ENCODE results near the gene OR10H1. TPM values are rescaled to one million over a fixed set of nuclear protein-coding genes. Genes with fewer than 3 reads are reported as not detected.
"Not testable (repeated sequence)": the region's sequence is repeated elsewhere in the genome, so short reads cannot be mapped to it uniquely, and the experiment has no call there.

The OR10H1 gene, protein sequence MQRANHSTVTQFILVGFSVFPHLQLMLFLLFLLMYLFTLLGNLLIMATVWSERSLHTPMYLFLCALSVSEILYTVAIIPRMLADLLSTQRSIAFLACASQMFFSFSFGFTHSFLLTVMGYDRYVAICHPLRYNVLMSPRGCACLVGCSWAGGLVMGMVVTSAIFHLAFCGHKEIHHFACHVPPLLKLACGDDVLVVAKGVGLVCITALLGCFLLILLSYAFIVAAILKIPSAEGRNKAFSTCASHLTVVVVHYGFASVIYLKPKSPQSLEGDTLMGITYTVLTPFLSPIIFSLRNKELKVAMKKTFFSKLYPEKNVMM
- total RNA-seq: not detected

DNA sequence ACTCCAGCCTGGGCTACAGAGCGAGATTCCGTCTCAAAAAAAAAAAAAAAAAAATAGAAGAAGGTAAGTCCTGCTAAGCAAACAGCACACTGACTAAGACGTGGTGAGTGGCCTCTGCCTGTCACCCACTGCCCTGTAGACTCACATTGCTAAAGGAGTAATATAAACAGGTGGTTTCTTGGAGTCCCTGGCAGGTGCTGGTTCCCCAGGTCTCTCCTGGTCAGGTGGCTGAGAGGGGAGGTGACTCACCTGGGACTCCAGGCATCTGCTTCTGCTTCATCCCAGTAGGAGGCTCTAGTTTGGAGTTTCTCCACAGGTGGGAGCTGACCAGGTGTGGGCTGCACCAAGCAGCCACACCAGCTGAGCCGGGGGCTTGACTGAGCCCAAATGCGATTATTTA, at the start of gene OR10H1:
TSS of gene OR10H1 (minus strand) at position 359 of the 400 bp plus-strand sequence. CDS start 7,627 bp downstream, outside the sequence.
- H3K9me3 Mint-ChIP-seq: no peaks in the 10 kb centered on the region
- H3K36me3 Mint-ChIP-seq: no peaks in the 10 kb centered on the region
- ATAC-seq (ENCODE audit: low read depth) (no peak), DNase-seq (no peak)
- no peak within 1 kb of the TSS for H3K27ac Mint-ChIP-seq
- peaks cover 1% of the 10 kb centered on the region for H3K4me1 Mint-ChIP-seq
- POLR2A ChIA-PET: no interaction called here
- H3K27me3 Mint-ChIP-seq: peaks cover 15% of the 10 kb centered on the region
- H3K4me3 Mint-ChIP-seq: no peak within 1 kb of the TSS

DNA sequence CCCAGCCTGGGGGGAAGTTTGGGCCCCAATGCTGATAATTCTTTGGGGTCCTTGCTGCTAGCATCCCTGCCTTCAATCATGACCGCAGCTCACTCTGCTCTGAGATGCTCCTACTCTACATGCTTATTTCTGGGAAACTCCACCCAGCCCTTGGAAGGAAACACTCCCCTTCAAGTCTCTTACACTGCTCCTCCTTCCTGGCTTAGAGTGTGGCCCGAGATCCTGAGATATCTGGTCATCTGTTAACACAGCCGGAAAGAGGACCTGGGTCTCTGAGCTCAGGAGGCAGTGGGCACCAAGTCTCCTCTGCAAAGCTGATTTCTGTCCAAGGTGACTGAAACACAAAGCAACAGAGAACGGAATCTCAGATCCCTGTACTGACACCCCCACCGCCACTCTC, 49.4 kb upstream of the OR10H1 start:
- no peak overlapping the region for H3K4me3 Mint-ChIP-seq
- POLR2A ChIA-PET: interaction anchor here (0.9 kb wide), 1 partner anchor 21 kb away, joined by 3 read pairs; no protein-coding TSS in a partner anchor
- no peak for ATAC-seq (ENCODE audit: low read depth)
- H3K9me3 Mint-ChIP-seq: no peaks in the 10 kb centered on the region
- peaks cover 7% of the 10 kb centered on the region for H3K4me1 Mint-ChIP-seq
- no peaks in the 10 kb centered on the region for H3K27me3 Mint-ChIP-seq
- no peak for DNase-seq
- no peak overlapping the region for H3K27ac Mint-ChIP-seq
- H3K36me3 Mint-ChIP-seq: no peaks in the 10 kb centered on the region

DNA sequence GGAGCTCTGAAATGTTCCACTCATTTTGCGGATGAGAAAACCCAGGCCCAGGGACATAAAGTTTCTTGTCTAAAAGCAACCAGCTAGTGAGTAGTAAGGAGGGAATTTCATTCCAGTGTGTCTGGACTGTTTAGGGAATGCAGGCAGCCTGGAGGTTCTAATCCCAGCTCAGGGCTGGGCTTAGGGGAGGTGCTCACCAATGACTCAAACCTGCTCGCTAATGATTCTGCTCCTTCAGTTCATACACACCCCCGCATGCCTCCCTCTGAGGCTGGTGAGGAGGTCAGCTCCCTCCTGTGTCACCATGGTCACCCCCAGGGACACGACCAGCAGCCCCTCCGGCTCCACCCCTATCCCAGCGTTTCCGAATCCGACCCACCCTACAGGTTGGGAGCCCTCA, 47.8 kb upstream of the OR10H1 start:
- ATAC-seq (ENCODE audit: low read depth) (no peak), DNase-seq (no peak)
- POLR2A ChIA-PET: no interaction called here
- Mint-ChIP-seq H3K27ac (no peak overlapping the region), H3K27me3 (no peaks in the 10 kb centered on the region), H3K9me3 (no peaks in the 10 kb centered on the region), H3K4me1 (no peaks in the 10 kb centered on the region), H3K4me3 (no peak overlapping the region), H3K36me3 (no peaks in the 10 kb centered on the region)

DNA sequence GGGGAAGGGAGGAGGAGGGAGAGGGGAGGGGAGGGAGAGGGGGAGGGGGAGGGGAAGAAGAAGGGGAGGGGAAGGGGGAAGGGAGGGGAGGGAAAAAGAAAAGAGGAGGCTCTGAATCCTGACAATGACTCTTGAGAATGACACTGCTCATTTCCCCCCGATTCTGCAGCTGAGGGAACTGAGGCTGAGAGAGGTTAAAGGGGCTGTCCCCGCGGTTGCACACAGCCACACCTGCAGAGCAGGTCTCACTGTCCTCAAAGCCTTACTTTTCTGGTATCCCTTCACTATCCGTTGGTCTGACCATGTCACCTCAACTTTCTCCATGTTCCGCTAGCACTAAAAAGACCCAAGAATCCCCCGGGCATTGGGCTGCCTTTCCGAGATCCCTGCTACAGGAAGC, 47.0 kb upstream of the OR10H1 start:
- Mint-ChIP-seq H3K4me1 (no peaks in the 10 kb centered on the region), H3K36me3 (no peaks in the 10 kb centered on the region), H3K27me3 (no peaks in the 10 kb centered on the region), H3K9me3 (no peaks in the 10 kb centered on the region), H3K4me3 (no peak overlapping the region), H3K27ac (no peak overlapping the region)
- POLR2A ChIA-PET: no interaction called here
- ATAC-seq (ENCODE audit: low read depth) (no peak), DNase-seq (no peak)

DNA sequence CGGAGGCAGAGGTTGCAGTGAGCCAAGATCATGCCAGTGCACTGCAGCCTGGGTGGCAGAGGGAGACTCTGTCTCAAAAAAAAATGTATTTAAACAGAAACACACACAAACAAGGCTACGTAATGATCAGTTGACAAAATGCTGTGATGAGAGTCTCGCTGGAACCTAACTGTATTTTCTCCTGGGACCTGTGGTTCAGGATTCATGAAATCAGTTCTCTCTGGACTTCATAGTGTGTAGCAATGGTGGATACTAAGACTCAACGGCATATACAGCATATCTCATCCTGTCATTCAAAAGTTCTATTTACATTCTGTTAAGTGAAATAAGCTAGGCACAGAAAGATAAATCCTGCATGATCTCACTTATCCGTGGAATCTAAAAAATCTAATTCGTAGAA, 45.1 kb upstream of the OR10H1 start:
- POLR2A ChIA-PET: no interaction called here
- H3K4me3 Mint-ChIP-seq: no peak overlapping the region
- no peak overlapping the region for H3K27ac Mint-ChIP-seq
- no peaks in the 10 kb centered on the region for H3K4me1 Mint-ChIP-seq
- H3K36me3 Mint-ChIP-seq: no peaks in the 10 kb centered on the region
- H3K9me3 Mint-ChIP-seq: no peaks in the 10 kb centered on the region
- no peak for ATAC-seq (ENCODE audit: low read depth)
- DNase-seq: no peak
- H3K27me3 Mint-ChIP-seq: no peaks in the 10 kb centered on the region

DNA sequence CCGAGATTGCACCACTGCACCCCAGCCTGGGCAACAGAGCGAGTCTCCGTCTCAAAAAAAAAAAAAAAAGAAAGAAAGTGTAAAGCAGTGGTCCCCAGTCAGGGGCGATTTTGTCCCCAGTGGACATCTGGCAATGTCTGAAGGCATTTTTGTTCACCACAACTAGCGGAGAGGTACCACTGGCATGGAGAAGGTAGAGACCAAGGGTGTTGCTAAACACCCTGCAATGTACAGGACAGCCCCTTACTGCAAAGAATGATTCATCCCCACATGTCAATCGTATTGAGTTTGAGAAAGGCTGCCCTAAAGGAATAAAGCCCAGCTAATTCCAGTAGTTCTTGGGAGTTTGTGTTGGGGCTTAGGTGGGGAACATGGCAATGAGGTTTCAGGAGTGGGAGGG, 43.7 kb upstream of the OR10H1 start:
- no peaks in the 10 kb centered on the region for H3K4me1 Mint-ChIP-seq
- no peaks in the 10 kb centered on the region for H3K27me3 Mint-ChIP-seq
- H3K27ac Mint-ChIP-seq: no peak overlapping the region
- H3K4me3 Mint-ChIP-seq: no peak overlapping the region
- DNase-seq: no peak
- POLR2A ChIA-PET: interaction anchor here (1.8 kb wide), 1 partner anchor 23 kb away, joined by 5 read pairs; no protein-coding TSS in a partner anchor
- no peak for ATAC-seq (ENCODE audit: low read depth)
- H3K36me3 Mint-ChIP-seq: no peaks in the 10 kb centered on the region
- H3K9me3 Mint-ChIP-seq: no peaks in the 10 kb centered on the region

DNA sequence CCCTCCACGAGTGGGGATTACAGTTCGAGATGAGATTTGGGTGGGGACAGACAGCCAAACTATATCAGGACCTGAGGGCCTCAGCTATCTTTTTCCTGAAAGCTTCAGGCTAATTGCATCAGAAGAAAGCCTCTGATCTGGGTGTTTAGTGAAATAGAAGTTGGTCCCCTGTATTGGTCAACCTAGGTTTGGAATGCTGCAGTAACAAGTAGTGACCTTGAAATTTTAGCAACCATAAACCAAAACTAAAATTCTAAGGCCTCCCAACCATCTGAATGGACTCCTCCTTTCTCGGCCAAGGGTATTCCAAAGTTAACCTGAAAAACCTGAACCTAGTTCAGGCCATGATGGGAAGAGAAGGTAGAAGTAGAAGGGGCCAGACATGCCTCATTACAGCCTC, 34.9 kb upstream of the OR10H1 start:
- peaks cover 5% of the 10 kb centered on the region for H3K4me1 Mint-ChIP-seq
- POLR2A ChIA-PET: no interaction called here
- no peak overlapping the region for H3K4me3 Mint-ChIP-seq
- ATAC-seq (ENCODE audit: low read depth) (no peak), DNase-seq (no peak)
- peaks cover 6% of the 10 kb centered on the region for H3K27me3 Mint-ChIP-seq
- no peaks in the 10 kb centered on the region for H3K9me3 Mint-ChIP-seq
- H3K27ac Mint-ChIP-seq: no peak overlapping the region
- H3K36me3 Mint-ChIP-seq: no peaks in the 10 kb centered on the region

DNA sequence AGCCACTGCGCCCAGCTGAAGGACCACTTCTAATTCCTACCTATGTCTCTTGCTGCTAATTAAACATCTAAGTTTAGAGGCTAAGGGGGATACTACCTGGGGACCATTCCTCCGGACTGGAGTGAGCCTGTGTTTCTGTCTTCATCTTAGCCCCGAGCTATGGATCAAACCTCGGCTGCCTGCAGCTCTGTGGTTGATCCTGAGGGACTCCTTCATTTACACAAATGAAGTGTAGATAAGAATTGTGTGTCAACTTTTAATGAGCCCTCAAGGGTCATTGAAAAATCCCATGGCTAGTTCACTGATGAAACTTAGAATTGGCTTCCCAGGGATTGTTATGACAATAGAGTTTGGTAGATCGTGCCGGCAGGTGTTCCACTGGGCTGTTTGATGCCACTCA, 31.5 kb upstream of the OR10H1 start:
- Mint-ChIP-seq H3K9me3 (no peaks in the 10 kb centered on the region), H3K4me3 (no peak overlapping the region), H3K27ac (no peak overlapping the region), H3K4me1 (peaks cover 25% of the 10 kb centered on the region), H3K27me3 (peaks cover 6% of the 10 kb centered on the region), H3K36me3 (no peaks in the 10 kb centered on the region)
- no peak for DNase-seq
- ATAC-seq (ENCODE audit: low read depth): no peak
- POLR2A ChIA-PET: interaction anchor here (1.0 kb wide), 1 partner anchor 10 kb away, joined by 3 read pairs; no protein-coding TSS in a partner anchor

DNA sequence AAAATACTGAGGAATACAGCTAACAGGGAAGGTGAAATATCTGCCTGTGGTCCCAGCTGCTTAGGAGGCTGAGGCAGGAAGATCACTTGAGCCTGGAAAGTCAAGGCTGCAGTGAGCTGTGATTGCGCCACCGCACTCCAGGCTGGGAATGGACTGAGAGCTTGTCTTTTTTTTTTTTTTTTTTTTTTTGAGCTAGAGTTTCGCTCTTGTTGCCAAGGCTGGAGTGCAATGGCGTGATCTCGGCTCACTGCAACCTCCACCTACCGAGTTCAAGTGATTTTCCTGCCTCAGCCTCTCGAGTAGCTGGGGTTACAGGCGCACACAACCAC, 28.4 kb upstream of the OR10H1 start:
- not testable (repeated sequence) for H3K27me3 Mint-ChIP-seq; DNase-seq; H3K9me3 Mint-ChIP-seq; H3K4me3 Mint-ChIP-seq; H3K36me3 Mint-ChIP-seq; ATAC-seq (ENCODE audit: low read depth)
- Mint-ChIP-seq H3K4me1 (peaks cover 25% of the 10 kb centered on the region), H3K27ac (peak overlapping the region; percentile 69)
- POLR2A ChIA-PET: interaction anchor here (0.9 to 1.4 kb wide), 4 partner anchors 10 to 528 kb away, joined by 3 to 6 read pairs (median 4); no protein-coding TSS in a partner anchor

DNA sequence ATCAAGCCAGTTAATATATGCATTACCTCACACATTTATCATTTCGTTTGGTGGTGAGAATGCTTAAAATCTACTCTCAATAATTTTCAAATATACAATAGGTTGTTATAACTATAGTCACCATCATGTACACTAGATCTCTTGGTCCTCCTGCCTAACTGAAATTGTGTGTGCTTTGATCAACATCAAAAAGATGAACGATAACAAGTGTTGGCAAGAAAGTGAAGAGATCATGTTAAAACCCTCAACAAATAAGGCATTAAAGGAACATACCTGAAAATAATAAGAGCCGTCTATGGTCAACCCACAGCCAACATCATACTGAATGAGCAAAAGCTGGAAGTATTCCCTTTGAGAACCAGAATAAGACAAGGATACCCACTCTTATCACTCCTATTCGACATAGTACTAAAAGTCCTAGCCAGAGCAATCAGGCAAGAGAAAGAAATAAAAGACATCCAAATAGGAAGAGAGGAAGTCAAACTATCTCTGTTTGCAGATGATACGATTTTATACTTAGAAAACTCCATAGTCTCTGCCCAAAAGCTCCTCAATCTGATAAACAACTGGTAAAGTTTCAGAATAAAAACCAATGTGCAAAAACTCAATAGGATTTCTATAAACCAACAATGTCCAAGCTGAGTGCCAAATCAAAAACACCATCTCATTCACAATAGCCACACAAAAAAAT, 27.9 kb upstream of the OR10H1 start:
- Mint-ChIP-seq H3K27me3 (peaks cover 6% of the 10 kb centered on the region), H3K9me3 (no peaks in the 10 kb centered on the region), H3K27ac (peak overlapping the region; percentile 69), H3K36me3 (no peaks in the 10 kb centered on the region), H3K4me1 (peaks cover 27% of the 10 kb centered on the region), H3K4me3 (no peak overlapping the region)
- ATAC-seq (ENCODE audit: low read depth) (no peak), DNase-seq (no peak)
- POLR2A ChIA-PET: interaction anchor here (1.4 kb wide), 1 partner anchor 21 kb away, joined by 3 read pairs; no protein-coding TSS in a partner anchor

DNA sequence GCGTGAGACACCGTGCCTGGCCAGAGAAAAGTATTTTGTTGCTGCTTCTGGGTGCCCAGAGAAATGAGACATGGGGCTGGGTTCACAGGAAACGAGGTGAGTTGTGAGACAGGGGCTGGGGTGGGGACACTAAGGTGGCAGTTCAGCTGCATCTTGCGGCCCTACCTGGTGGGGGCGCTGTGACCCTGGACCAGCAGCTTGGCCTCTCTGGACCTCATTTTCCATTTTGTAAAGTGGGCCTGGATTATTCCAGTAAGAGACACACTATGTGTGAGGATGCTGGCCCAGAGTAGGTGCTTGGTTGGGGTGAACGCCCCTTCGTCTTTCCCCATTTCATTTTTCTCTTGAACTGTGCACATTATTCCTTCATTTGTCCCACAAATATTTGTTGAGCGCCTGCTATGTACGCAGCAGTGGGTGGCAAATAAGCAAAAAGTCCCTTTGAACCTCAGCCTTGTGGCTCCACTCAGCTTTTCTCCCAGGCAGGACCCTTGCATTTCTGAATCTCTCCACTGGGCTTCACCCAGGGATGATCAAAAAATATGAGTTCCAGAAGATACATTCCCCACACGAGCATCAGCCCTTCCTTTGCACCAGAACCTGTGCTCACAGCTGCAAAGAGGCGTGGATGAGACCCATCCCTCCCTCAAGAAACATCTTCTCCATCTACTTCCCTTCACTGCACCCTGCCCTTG, 26.6 kb upstream of the OR10H1 start:
- Mint-ChIP-seq H3K27me3 (peaks cover 6% of the 10 kb centered on the region), H3K9me3 (no peaks in the 10 kb centered on the region), H3K4me3 (no peak overlapping the region), H3K27ac (no peak overlapping the region), H3K4me1 (peaks cover 33% of the 10 kb centered on the region), H3K36me3 (no peaks in the 10 kb centered on the region)
- ATAC-seq (ENCODE audit: low read depth): no peak
- POLR2A ChIA-PET: no interaction called here
- DNase-seq: peak; percentile 44

DNA sequence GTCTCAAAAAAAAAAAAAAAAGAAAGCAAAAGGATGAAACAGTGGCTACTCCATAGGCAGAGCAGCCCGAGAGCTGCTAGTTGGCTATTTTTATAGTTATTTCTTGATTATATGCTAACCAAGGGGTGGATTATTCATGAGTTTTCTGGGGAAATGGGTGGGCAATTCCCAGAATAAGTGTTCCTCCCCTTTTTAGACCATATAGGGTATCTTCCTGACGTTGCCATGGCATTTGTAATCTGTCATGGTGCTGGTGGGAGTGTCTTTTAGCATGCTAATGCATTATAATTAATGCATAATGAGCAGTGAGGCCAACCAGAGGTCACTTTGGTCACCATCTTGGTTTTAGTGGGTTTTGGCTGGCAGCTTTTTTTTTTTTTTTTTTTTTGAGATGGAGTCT, 25.4 kb upstream of the OR10H1 start:
- ATAC-seq (ENCODE audit: low read depth) (no peak), DNase-seq (no peak)
- Mint-ChIP-seq H3K4me1 (peaks cover 35% of the 10 kb centered on the region), H3K4me3 (no peak overlapping the region), H3K27me3 (peaks cover 4% of the 10 kb centered on the region), H3K27ac (no peak overlapping the region), H3K36me3 (peaks cover 1% of the 10 kb centered on the region), H3K9me3 (no peaks in the 10 kb centered on the region)
- POLR2A ChIA-PET: interaction anchor here (0.7 kb wide), 1 partner anchor 317 kb away, joined by 3 read pairs; no protein-coding TSS in a partner anchor

DNA sequence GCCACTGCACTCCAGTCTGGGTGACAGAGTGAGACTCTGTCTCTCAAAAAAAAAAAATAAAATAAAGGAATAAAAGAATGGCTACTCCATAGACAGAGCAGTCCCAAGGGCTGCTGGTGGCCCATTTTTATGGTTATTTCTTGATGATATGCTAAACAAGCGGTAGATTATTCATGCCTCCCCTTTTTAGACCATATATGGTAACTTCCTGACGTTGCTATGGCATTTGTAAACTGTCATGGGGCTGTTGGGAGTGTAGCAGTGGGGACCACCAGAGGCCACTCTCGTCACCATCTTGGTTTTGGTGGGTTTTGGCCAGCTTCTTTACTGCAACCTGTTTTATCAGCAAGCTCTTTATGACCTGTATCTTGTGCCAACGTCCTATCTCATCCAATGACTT, 24.4 kb upstream of the OR10H1 start:
- H3K36me3 Mint-ChIP-seq; DNase-seq; H3K9me3 Mint-ChIP-seq; ATAC-seq (ENCODE audit: low read depth); H3K4me3 Mint-ChIP-seq; H3K27me3 Mint-ChIP-seq: not testable (repeated sequence)
- H3K4me1 Mint-ChIP-seq: peaks cover 32% of the 10 kb centered on the region
- H3K27ac Mint-ChIP-seq: peak overlapping the region; percentile 39
- POLR2A ChIA-PET: interaction anchor here (0.7 kb wide), 1 partner anchor 235 kb away, joined by 5 read pairs; no protein-coding TSS in a partner anchor
